ENCODE results near the gene LRATD1.
A peak's percentile ranks its signal among the peaks of the same experiment; 100 is the strongest.
"Not testable (repeated sequence)": the region's sequence is repeated elsewhere in the genome, so short reads cannot be mapped to it uniquely, and the experiment has no call there.

Gene LRATD1, protein sequence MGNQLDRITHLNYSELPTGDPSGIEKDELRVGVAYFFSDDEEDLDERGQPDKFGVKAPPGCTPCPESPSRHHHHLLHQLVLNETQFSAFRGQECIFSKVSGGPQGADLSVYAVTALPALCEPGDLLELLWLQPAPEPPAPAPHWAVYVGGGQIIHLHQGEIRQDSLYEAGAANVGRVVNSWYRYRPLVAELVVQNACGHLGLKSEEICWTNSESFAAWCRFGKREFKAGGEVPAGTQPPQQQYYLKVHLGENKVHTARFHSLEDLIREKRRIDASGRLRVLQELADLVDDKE

DNA sequence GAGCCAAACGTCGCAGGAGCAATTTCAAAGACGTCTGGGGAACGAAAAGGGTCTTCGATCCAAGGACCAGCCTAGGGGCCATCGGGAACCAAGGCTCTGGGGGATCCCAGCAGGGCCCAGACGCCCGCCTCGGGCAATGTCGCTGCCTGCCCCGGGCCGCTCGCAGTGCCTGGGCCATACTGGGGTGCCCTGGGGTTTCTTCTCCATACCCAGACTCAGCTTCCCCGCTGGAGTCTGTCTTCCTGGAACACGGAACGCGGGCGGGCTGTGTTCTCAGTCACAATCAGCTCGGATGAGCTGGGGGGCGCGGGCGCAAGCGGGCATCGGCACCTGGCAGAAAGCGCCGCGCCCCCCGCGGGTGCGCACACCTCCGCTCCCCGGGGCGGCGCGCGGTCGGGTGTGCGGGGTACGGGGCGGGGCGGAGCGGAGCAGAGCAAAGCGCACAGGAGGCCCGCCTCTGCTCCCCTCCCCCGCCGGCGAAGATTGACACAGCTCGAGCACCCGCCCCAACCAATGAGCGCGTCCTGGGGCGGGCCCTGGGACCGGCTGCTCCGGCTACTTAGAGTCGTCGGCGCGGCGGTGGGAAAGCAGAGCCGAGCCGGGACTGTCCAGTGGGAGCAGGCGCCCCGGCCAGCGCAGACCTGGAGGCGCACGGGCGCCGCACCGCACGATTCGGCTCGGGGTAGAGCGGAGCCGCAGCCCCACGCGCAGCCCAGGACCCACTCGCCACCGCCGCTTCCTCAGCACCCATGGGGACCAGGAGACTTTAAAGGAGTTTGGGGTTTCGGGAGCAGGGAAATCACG, at the start of gene LRATD1:
TSS of gene LRATD1 (plus strand) at position 585 of the 804 bp plus-strand sequence. CDS start 1,263 bp downstream, outside the sequence.
- DNase-seq, result peak; percentile 58

DNA sequence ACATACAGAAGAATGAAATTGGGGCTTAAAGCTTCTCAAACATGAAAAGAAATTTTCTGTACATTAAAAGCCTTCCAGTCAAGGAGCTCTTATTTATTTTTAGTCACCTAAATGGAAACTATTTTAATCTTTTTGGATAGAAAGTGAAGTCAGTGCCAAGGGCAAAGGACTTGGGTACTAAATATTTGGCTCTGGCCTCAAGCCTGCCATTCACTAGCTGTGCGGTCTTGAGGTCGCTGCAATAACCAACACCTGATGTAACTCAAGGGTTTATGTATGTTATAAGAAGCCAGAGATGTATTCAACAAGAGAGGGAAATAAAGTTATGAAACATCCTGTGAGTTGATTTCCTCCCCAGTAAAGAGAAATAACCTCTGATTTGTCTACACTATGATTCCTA, 49.5 kb upstream of the LRATD1 start:
- no peak for DNase-seq

DNA sequence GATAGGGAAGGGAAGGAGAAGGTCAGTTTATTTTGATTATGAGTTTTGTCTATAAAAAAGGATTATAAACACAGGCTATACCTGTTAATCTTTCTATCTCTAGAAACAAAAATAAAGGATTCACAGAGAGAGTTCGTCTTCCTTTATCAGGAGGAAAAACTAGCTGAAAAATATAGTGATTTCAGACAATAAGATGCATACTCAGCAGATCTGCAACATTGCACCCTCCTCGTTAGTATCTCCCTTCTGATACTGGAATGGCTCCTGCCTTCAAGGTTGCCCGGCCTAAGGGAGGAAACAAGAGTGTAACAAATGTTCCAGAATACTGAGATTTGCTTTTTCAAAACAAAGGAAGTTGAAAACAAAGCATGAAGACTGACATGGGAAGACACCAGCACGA, 48.7 kb upstream of the LRATD1 start:
- no peak for DNase-seq

DNA sequence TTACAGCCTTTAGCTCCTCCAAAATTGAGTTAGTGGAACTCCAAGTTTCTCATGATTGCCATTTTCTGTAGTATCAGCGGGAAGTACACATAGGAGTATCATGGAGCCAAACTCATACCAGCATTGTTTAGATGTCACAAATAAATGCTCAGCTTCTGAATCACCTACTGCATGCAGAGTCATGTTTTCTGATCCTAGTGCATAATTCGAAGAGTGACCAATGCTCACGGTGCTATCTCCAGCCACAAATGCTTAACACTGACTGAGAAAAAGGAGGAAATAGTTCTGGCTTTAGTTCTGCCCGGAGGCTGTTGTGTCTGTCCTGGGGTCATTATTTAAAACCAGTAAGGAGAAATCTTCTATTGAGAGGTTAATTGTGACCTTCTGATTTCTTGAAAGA, 45.4 kb upstream of the LRATD1 start:
- no peak for DNase-seq

DNA sequence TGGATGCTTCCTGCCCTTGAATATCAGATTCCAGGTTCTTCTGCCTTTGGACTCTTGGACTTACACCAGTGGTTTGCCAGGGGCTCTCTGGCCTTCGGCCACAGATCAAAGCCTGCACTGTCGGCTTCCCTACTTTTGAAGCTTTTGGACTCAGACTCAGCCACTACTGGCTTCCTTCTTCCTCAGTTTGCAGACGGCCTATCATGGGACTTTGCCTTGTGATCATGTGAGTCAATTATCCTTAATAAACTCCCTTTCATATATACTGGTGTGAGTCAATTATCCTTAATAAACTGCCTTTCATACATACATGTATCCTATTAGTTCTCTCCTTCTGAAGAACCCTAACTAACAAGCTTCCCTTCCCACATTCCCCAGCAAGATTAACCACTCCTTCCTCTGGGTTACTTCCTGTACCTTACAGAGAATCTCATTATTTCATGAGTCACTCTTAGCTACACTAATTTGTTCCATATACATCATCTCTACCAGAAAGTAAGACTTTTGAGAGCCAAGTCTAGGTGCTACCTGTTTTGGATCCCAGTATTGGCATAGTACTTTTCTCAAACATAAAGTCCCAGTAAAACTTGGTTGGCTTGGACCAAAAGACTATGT, 31.3 kb upstream of the LRATD1 start:
- no peak for DNase-seq

DNA sequence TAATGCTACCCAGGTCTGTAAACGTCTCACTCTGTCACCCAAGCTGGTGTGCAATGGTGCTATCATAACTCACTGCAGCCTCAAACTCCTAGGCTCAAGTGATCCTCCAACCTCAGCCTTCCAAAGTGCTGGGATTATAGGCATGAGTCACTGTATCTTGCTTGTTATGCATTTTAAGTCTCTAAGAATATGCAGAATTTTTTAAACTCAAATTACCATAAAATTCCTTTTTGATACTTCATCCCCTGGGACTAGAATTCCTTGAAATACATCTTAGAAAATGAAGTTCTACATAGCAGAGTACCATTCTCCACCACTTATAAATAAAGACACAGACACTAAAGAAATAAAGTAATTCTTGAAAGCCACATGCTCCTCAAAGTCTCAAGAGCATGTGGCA, 30.2 kb upstream of the LRATD1 start:
- no peak for DNase-seq

DNA sequence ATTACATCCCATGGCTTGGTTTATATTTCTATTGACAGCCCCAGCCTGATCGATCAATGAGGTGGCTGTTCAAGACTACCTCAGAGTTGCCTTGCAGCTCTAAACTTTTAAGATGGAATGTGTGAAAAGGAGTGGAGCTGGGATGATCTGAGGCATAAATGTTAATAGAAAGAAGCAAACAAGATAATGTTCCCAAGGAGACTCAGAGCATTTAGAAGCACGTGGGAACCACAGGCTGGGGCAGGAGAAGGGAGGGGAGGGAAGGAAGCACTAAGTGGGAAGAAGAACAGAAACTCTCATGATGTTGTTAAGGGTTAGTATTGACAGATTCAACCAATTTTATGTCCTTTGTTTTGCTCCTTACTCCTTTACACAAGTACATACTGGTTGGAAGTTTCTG, 28.8 kb upstream of the LRATD1 start:
- DNase-seq, result no peak

DNA sequence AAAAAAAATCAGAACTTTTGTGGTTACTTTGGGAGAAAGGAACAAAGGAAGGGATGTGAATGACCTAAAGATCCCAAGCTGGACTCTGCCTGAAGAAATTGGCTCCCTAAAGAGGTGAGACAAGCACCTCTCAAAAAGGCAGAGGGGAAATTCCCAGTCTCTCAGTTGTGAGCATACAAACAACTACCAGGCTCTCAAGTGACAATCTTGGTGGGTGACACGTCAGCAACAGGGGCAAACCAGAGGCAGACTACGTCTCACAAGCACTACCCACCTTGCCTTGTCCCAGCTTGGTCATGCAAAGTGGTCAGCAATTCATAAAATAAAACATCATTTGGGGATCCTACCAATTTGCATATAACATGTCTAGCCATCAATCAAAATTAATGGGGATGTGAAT, 24.3 kb upstream of the LRATD1 start:
- no peak for DNase-seq

DNA sequence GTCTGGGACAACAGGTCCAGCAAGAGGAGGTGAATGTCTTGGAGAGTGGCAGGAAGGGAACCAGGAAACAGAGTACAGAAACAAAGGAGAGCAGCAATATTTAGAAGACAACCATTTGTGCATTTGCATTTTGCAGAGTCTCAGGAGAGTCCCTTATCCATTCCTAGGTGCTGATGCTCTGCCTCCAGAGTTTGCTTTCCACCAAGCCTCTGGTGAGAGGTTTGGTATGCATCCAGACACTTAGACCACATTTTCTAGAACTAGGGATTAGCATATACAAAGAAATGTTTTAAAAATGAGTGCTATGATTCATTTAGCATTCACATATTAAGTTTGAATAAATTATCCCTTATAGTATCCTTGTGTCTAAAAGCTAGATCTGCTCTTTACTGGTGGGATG, 18.5 kb upstream of the LRATD1 start:
- no peak for DNase-seq

DNA sequence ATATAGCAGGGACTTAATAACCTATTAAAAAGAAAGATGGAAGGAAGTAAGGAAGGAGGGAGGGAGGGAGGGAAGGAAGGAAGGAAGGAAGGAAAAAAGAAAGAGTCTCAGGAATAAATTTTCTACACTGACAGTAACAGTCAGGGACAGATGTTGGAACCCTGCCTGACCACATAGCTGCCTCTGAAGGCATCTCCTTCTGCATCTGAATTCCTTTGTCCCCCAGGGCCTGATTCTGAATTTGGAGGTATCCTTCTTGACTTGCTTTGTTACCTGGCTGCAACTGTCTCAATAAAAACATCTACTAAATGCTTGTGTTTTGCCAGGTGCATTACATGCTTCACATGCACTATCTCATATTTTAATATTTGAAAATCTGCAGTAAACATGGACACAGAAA, 17.4 kb upstream of the LRATD1 start:
- no peak for DNase-seq

DNA sequence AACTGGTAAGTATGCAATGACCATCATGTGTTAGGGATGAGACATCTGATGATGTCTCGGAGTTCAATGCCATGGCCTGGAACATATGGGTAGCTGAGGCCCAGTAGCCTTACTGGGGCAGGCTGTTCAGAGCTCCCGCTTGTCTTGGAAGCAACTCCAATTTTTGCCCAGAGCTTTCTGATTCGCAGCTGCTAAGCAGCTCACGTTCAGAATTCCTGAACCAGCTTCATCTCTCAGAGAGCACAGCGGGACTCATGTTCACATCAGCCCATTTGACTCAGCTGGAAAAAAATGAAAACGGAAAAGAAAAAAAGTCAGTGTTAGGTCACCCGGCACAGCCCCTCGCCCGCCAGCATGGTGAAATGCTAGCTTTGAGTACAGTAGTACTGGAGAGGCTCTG, 16.8 kb upstream of the LRATD1 start:
- DNase-seq, result no peak

DNA sequence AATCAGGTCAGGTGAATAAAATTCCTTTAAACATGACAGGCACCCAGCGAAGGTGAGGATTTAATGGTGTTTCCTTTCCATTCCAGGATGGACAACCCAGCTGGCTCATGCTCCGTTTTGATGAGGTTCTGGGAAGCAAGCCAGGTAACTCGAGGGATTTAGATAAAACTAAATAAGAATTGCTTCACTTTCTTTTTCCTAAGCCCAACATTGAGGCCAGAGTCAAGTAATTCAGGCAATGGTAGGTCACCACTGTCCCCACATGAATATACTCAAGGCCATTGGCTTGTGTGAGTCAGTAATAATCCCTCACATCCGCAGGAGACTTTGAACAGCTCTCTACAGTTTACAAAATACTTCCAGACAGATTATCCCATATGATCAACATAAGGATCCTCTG, 16.2 kb upstream of the LRATD1 start:
- no peak for DNase-seq

DNA sequence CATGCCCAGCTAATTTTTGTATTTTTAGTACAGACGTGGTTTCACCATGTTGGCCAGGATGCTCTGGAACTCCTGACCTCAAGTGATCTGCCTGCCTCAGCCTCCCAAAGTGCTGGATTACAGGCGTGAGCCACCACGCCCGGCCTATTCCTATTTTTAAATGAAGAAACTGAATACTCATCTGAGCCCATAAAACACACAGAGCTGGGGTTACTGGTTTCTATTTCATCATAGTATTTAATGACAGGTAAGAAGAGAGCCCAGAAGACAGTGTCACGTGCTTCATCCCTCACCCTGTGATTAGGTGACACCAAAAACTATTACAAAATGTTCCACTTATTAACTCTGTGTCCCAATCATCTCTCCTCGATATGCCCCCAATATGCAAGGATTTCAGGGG, 15.6 kb upstream of the LRATD1 start:
- DNase-seq, result no peak

DNA sequence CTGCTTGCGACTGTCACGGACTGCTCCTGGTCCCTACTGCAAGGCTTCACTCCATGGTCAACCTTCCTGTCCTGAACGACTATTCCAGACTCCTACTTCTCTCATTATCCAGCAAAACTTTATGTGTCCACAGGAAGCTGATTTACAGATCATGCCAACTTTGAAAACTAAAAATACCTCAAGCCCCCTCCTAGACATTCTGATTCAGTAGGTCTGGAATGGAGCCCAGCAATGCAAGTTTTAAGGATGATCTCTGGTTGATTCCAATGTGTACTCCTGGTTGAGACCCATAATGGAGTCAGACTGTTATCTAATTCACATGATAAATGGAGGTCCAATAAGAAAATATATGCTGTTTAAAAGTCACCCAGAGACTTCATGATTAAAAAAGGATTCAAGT, 13.1 kb upstream of the LRATD1 start:
- DNase-seq, result no peak

DNA sequence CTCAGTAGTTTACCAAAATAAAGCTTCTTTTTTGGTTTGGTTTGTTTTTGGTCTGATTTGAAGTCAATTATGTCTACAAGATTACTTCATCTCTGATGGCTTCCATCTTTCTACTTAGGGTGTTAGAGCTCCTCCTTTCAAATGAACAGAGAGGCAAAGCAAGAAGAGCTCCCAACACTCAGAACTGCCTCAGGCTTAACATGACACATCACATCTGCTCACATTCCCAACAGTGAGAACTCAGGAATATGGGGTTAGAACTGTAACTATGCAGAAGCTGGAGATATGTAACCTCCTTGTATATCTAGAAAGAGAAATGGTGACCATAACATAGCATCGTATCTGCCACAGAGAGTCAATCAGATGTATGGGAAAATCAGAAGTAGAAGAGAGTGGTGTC, 11.4 kb upstream of the LRATD1 start:
- DNase-seq, result no peak

DNA sequence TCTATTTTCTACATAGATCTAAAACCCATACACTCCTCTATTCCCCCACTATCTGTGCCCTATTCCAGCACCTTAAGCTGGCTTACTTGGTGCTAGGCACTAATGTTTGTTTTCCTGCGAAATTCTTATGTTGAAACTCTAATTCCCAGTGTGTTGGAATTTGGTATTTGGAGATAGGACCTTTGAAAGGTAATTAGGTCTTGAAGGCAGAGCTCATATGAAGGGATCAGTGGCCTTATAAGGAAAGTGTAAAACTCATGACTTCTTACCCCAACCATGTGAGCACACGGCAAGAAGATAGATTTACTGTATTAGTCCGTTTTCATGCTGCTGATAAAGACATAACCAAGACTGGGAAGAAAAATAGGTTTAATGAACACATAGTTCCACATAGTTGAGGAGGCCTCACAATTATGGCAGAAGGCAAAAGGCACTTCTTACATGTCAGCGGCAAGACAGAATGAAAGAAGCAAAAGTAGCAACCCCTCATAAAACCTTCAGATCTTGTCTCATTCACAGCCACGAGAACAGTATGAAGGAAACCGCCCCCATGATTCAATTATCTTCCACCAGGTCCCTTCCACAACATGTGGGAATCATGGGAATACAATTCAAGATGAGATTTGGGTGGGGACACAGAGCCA, 10.5 kb upstream of the LRATD1 start:
- DNase-seq, result no peak

DNA sequence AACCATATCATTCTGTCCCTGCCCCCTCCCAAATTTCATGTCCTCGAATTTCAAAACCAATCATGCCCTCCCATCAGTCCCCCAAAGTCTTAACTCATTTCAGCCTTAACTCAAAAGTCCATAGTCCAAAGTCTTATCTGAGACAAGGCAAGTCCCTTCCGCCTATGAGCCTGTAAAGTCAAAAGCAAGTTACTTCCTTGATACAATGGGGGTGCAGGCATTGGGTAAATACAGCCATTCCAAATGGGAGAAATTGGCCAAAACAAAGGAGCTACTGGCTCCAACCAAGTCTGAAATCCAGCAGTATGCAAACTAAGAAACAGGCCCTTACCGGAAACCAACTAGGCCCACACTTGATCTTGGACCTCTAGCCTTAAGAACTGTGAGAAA, 10.0 kb upstream of the LRATD1 start:
- not testable (repeated sequence) for DNase-seq

DNA sequence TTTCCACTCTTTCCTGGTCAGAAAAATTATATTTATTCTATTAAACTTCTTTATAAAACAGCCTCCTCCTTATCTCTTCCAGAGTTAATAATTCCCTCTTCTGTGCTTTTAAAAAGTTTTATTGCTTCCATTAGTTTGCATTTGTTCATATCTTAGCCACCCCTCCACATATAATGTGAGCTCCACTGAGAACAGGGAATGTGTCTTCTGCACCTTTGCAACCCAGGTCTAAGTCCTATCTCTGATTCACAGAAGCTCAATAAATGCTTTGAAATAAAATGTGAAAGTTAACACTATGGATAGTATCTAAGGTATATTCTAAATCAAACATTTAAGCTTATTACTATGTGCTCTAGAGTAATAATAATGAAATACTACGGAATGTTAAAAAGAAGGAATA, 9.3 kb upstream of the LRATD1 start:
- DNase-seq, result no peak

DNA sequence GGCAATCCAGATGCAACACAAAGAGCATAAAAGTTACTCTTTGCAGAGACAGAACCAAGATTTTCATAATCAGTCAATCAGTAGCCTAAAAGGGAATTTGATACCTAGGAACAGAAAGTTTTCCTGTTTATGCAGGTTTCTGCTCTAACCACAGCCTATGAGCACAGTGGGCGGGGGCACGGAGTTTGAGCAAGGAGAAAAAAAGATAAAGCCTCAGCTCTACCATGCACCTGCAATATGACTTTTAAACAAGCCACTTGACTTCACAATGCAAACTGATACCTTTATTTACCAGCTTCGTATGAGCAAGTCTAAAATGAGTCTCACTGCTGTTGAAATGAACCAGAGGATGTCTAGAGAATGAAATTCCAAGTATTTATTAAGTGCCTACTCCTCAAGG, 5.6 kb upstream of the LRATD1 start:
- peak; percentile 95 for DNase-seq

DNA sequence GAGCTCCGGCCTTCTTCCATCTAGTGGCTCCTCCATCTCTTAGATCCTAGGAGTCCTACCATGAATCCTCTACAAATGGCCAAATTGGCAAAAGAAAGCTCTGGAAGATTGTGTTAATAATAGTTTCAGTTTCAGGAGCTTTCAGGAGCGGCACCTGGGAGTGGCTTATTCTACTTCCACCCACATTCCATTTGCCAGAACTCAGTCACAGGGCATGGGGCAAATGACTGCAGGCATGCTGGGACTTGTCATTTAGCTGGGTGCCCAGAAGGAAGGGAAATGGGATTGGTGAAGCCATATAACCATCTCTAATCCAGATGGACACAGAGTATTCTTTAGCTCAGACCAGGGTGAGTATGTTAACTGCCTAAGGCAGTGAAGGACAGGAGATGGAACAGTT, 3.6 kb upstream of the LRATD1 start:
- no peak for DNase-seq

DNA sequence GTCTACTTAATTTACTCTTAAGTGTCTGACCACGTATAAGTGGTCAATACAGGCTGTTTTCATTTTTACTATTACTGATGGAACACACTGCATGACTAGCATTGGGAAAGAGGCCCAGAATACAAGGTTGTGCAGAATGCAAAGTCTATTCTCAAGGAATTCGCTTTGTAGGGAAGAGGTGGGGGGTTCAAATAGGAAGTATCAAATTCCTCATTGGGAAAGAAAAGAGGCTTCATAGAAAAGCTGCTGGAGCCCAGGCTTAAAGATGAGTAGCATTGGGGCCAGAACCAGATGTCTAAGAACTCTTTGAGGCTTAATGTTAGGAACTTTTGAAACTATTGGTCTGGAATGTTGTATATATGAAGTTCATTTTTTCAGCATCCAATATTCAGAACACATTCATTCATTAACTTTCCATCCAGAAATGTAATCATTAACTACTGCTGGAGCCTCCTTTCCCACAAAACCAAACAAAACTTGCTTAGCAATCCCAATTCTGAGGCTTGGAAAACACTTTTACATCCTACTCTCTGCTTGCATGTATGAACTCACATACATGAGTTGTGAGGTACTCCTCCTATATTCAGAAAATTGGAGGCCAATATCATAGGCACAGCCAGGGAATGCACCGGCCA, 994 bp upstream of the LRATD1 start:
- no peak for DNase-seq

DNA sequence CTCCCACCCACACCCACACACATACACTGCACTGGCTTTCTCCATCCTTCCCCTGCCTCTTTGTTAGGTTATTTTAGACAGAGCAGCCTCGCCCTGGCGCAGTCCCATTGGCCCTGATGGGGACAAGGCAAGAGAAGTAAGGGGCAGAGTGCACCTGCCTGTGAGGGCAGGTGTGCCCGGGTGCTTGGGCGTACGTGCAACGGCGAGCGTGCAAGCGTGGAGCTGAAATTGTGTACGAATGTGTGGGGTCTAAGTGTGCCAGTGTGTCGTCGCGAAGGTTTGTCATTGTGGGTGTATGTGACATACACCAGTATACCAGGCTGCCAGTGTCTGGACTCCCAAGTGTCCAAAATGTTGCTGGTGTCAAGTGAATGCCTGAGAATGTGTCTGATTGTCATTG, 544 bp downstream of the LRATD1 start:
- DNase-seq, result peak; percentile 21
